ENCODE data around the gene SASH1. TPM values are rescaled to one million over a fixed set of nuclear protein-coding genes. Genes with fewer than 3 reads are reported as not detected.
"Not testable (repeated sequence)": the region's sequence is repeated elsewhere in the genome, so short reads cannot be mapped to it uniquely, and the experiment has no call there.

The SASH1 gene
- polyA plus RNA-seq, 3 donors, result 25.2 to 33.8 (median 27.3) TPM

- DNase-seq (ENCODE audit: extremely low read depth in 1 of 11, low read depth in 9 of 11, low spot score in 4 of 11), result no peak
Measured at GRCh38 chr6:148578837-148579565, 236.4 kb downstream of the SASH1 start.

- DNase-seq (ENCODE audit: extremely low read depth in 1 of 11, low read depth in 9 of 11, low spot score in 4 of 11), result no peak
Measured at GRCh38 chr6:148580442-148580841, 237.8 kb downstream of the SASH1 start.

GRCh38 chr6:148583631-148584030 lies 241.0 kb downstream of the SASH1 start:
- no peak for DNase-seq (ENCODE audit: extremely low read depth in 1 of 11, low read depth in 9 of 11, low spot score in 4 of 11)

- DNase-seq (ENCODE audit: extremely low read depth in 1 of 11, low read depth in 9 of 11, low spot score in 4 of 11), result not testable (repeated sequence)
Measured at GRCh38 chr6:148585641-148586040, 243.0 kb downstream of the SASH1 start.

GRCh38 chr6:148590883-148591282 lies 248.2 kb downstream of the SASH1 start:
- no peak for DNase-seq (ENCODE audit: extremely low read depth in 1 of 11, low read depth in 9 of 11, low spot score in 4 of 11)

GRCh38 chr6:148591656-148592055 lies 249.0 kb downstream of the SASH1 start:
- no peak for DNase-seq (ENCODE audit: extremely low read depth in 1 of 11, low read depth in 9 of 11, low spot score in 4 of 11)

- DNase-seq (ENCODE audit: extremely low read depth in 1 of 11, low read depth in 9 of 11, low spot score in 4 of 11), result no peak
Measured at GRCh38 chr6:148593130-148593812, 250.6 kb downstream of the SASH1 start.

- DNase-seq (ENCODE audit: extremely low read depth in 1 of 11, low read depth in 9 of 11, low spot score in 4 of 11), result no peak
Measured at GRCh38 chr6:148593813-148594170, 251.2 kb downstream of the SASH1 start.

GRCh38 chr6:148595550-148595949 lies 252.9 kb downstream of the SASH1 start:
- DNase-seq (ENCODE audit: extremely low read depth in 1 of 11, low read depth in 9 of 11, low spot score in 4 of 11), result no peak

- DNase-seq (ENCODE audit: extremely low read depth in 1 of 11, low read depth in 9 of 11, low spot score in 4 of 11), result no peak
Measured at GRCh38 chr6:148596891-148597455, 254.3 kb downstream of the SASH1 start.

GRCh38 chr6:148598724-148599123 lies 256.1 kb downstream of the SASH1 start:
- no peak for DNase-seq (ENCODE audit: extremely low read depth in 1 of 11, low read depth in 9 of 11, low spot score in 4 of 11)

GRCh38 chr6:148599967-148600426 lies 257.4 kb downstream of the SASH1 start:
- DNase-seq (ENCODE audit: extremely low read depth in 1 of 11, low read depth in 9 of 11, low spot score in 4 of 11), result peak in 7 of 11 donors; percentile 8 to 59 (median 36)
